HepG2 (cell line): Measurements from ENCODE around the gene MAN1A2. TPM values are rescaled to one million over a fixed set of nuclear protein-coding genes. Genes with fewer than 3 reads are reported as not detected.

ENCODE experiments used
- ATAC-seq: fragments of 200-7000 bp; cut with Tn5 transposase; 3 replicates; pipeline ENCODE4 v1.9.1; 2020; ENCODE audit warnings: mild to moderate bottlenecking, moderate library complexity
- BruUV-seq: library from RNA; stranded (reverse); fragments of 400-500 nt; replicated peaks from 2 replicates; lab custom pipeline; 2021; lab: Mats Ljungman, UMichigan
- CTCF ChIA-PET: fragments of 300-600 bp; formaldehyde crosslinking; extraction: SDS; loops from one replicate; lab custom pipeline; 2021; ENCODE audit warnings: low total read pairs, inconsistent platforms, low intra/inter-chr PET ratio; lab: Yijun Ruan, JAX
- POLR2A ChIA-PET: fragments of 350-600 bp; sonication (Branson Sonifier 250); formaldehyde crosslinking; loops from one replicate; lab custom pipeline; 2020; ENCODE audit warnings: antibody characterized with exemption, inconsistent platforms; lab: Yijun Ruan, JAX
- DNase-seq: peaks from one replicate; pipeline ENCODE4 v3.0.0-alpha.2; 2015; ENCODE audit warnings: low spot score
- FAIRE-seq: peaks from 3 replicates; lab custom pipeline; 2011; peaks lifted over from hg19 to GRCh38; lab: Jason Lieb, UNC
- H2AFZ ChIP-seq: one replicate; pipeline ENCODE4 v1.6.1; 2011; ENCODE audit warnings: low read length, inconsistent platforms
- H3K27ac ChIP-seq: fragments of 300-600 bp; 3 replicates; pipeline ENCODE4 v1.8.0; 2011; ENCODE audit warnings: mixed run types, mild to moderate bottlenecking, mixed read lengths, low read length, inconsistent platforms; ENCODE audit not compliant: insufficient read depth; ENCODE audit errors: extremely low read length
- H3K27me3 ChIP-seq, 2 experiments: fragments of 200-600 bp in 1 of 2; 2 replicates in 1 of 2; 3 replicates in 1 of 2; pipeline versions ENCODE4 v1.6.0 to v1.8.0; 2011; ENCODE audit warnings: low read length in 2 of 2, mild to moderate bottlenecking in 2 of 2, moderate library complexity in 2 of 2, inconsistent platforms in 1 of 2; ENCODE audit not compliant: insufficient read depth in 2 of 2, control insufficient read depth in 1 of 2
- H3K36me3 ChIP-seq, 2 experiments: fragments of 200-600 bp in 1 of 2; replicated peaks in 1 of 2; 2 replicates in 1 of 2; 3 replicates in 1 of 2; pipeline versions ENCODE4 v1.5.1 to v1.8.0; 2011; ENCODE audit warnings: low read length in 2 of 2, inconsistent platforms in 1 of 2; ENCODE audit not compliant: insufficient read depth in 2 of 2, control insufficient read depth in 1 of 2
- H3K4me1 ChIP-seq: 2 replicates; pipeline ENCODE4 v1.5.1; 2012; ENCODE audit warnings: low read length, inconsistent platforms; ENCODE audit not compliant: insufficient read depth
- H3K4me2 ChIP-seq: 2 replicates; pipeline ENCODE4 v1.6.0; 2011; ENCODE audit warnings: low read depth, low read length, inconsistent platforms
- H3K4me3 ChIP-seq, 3 experiments: fragments of 200-600 bp in 1 of 3; sonication (generic), shearing (Covaris generic) in 1 of 3; replicated peaks in 1 of 3; 2 replicates each; pipeline ENCODE4 v1.5.1; 2011 to 2016; ENCODE audit warnings: low read length in 3 of 3, inconsistent platforms in 2 of 3, low read depth in 2 of 3, mild to moderate bottlenecking in 2 of 3, control low read depth in 1 of 3, mixed read lengths in 1 of 3; ENCODE audit not compliant: insufficient read depth in 1 of 3
- H3K79me2 ChIP-seq: one replicate; pipeline ENCODE4 v1.6.1; 2011; ENCODE audit warnings: low read length, inconsistent platforms; ENCODE audit not compliant: insufficient read depth
- H3K9ac ChIP-seq: 2 replicates; pipeline ENCODE4 v1.6.0; 2011; ENCODE audit warnings: mild to moderate bottlenecking, low read depth, low read length, inconsistent platforms; ENCODE audit not compliant: insufficient read depth
- H3K9me3 ChIP-seq: 2 replicates; pipeline ENCODE4 v1.5.1; 2012; ENCODE audit warnings: mild to moderate bottlenecking, low read length
- H4K20me1 ChIP-seq: 2 replicates; pipeline ENCODE4 v1.6.0; 2011; ENCODE audit warnings: inconsistent platforms, mild to moderate bottlenecking, low read length, moderate library complexity; ENCODE audit not compliant: insufficient read depth
- ELF4 ChIP-seq: sonication (generic); formaldehyde crosslinking; IDR thresholded peaks from 2 replicates; pipeline ENCODE4 v1.5.0; 2020; ENCODE audit warnings: missing genetic modification reagents, mild to moderate bottlenecking, moderate library complexity, borderline replicate concordance
- GATAD1 ChIP-seq: IDR thresholded peaks from 2 replicates; pipeline ENCODE4 v1.6.1; 2016; ENCODE audit warnings: missing genetic modification reagents, missing compliant biosample characterization
- MBD4 ChIP-seq: IDR thresholded peaks from 2 replicates; pipeline ENCODE4 v1.6.1; 2012; ENCODE audit warnings: low read length, inconsistent platforms, borderline replicate concordance
- MYC ChIP-seq: sonication (generic); formaldehyde crosslinking; IDR thresholded peaks from 2 replicates; pipeline ENCODE4 v1.9.0; 2021; ENCODE audit warnings: missing genetic modification reagents, borderline replicate concordance
- RCOR2 ChIP-seq: IDR thresholded peaks from 2 replicates; pipeline ENCODE4 v1.6.1; 2016; ENCODE audit warnings: missing biosample characterization, missing genetic modification reagents
- XRCC5 ChIP-seq: fragments of 200-400 bp; formaldehyde crosslinking; optimal IDR thresholded peaks from 2 replicates; pipeline ENCODE3; 2017; ENCODE audit warnings: mild to moderate bottlenecking, low read length
- ZBTB38 ChIP-seq: sonication (generic); formaldehyde crosslinking; IDR thresholded peaks from 2 replicates; pipeline ENCODE4 v1.5.1; 2020; ENCODE audit warnings: mild to moderate bottlenecking, missing genetic modification reagents
- ZNF225 ChIP-seq: sonication (generic); formaldehyde crosslinking; IDR thresholded peaks from 2 replicates; pipeline ENCODE4 v1.4.0; 2020; ENCODE audit warnings: mild to moderate bottlenecking, missing genetic modification reagents
- ZNF550 ChIP-seq: sonication (generic); formaldehyde crosslinking; IDR thresholded peaks from 2 replicates; pipeline ENCODE4 v1.4.0; 2020; ENCODE audit warnings: mild to moderate bottlenecking, missing genetic modification reagents, borderline replicate concordance
- ZNF691 ChIP-seq: sonication (generic); formaldehyde crosslinking; IDR thresholded peaks from 2 replicates; pipeline ENCODE4 v1.4.0; 2020; ENCODE audit warnings: missing genetic modification reagents, low read depth, mild to moderate bottlenecking, borderline replicate concordance
- WGBS: methylation state at CpG from one replicate; pipeline ENCODE4 v1.1.6; 2017; ENCODE audit warnings: low lambda C conversion rate; 5-methylcytosine and 5-hydroxymethylcytosine counted together
- in situ Hi-C: cut with HindIII; loops from 2 replicates; pipeline ENCODE4 v1.10.0; 2017; ENCODE audit warnings: low pct_unique_long_range_greater_than_20kb; ENCODE audit not compliant: extremely low pct_ligation_motif_present
- intact Hi-C: fragments of 100-400 bp; cut with micrococcal nuclease; formaldehyde crosslinking; loops from one replicate; pipeline ENCODE4 v1.10.0; 2022; ENCODE audit not compliant: unreplicated experiment
- polyA plus RNA-seq, 8 experiments: library from polyadenylated mRNA; depleted of rRNA in 3 of 8; stranded (reverse) in 7 of 8; unstranded in 1 of 8; fragments of >200 nt; fragmentation: Illumina TruSeq in 4 of 8; extraction: Trizol in 4 of 8; gene quantifications; 2 replicates each; pipeline versions ENCODE4 v1.2.1 to v1.2.3, GENCODE V29; 2011 to 2016; ENCODE audit warnings: low read depth in 4 of 8, missing spikeins in 1 of 8, mixed read lengths in 1 of 8; ENCODE audit not compliant: insufficient read depth in 1 of 8
- total RNA-seq, 5 experiments: library from RNA; depleted of rRNA; stranded (reverse); fragments of >200 nt; fragmentation: Illumina TruSeq; extraction: Trizol; gene quantifications; 2 replicates each; pipeline ENCODE4 v1.2.3, GENCODE V29; 2016; ENCODE audit warnings: low read depth in 1 of 5

MAN1A2 gene
- total and polyA plus RNA-seq, 2 of the 13 experiments (the other 11 are each of a cell fraction or from before 2014, with no cell fraction given): 8.0 to 19.9 TPM

- ChIA-PET CTCF (no interaction called here), POLR2A (no interaction called here)
- DNase-seq: no peak
- intact Hi-C loops: no loop called here
- Histone ChIP-seq H3K27me3 (no peaks in the 10 kb centered on the region), H4K20me1 (no peaks in the 10 kb centered on the region), H2AFZ (no peak overlapping the region), H3K4me3 (no peak overlapping the region), H3K27ac (no peak overlapping the region), H3K4me2 (no peak overlapping the region), H3K36me3 (no peaks in the 10 kb centered on the region), H3K9me3 (no peaks in the 10 kb centered on the region), H3K4me1 (no peaks in the 10 kb centered on the region), H3K9ac (no peak overlapping the region)
- no peak for ATAC-seq
- WGBS: 71% methylated on average over 2 of the region's 2 CpGs
- BruUV-seq: no TSS peak
- no peak for FAIRE-seq
- no peak for TF ChIP-seq GATAD1 (CRISPR knock-in tag)
- no peak for TF ChIP-seq RCOR2 (CRISPR knock-in tag)
- no peak for TF ChIP-seq ZNF691 (CRISPR knock-in tag)
- TF ChIP-seq ZNF225 (CRISPR knock-in tag): no peak
- no peak for TF ChIP-seq XRCC5
- no peak for TF ChIP-seq ELF4 (CRISPR knock-in tag)
- TF ChIP-seq ZNF550 (CRISPR knock-in tag): no peak
- no peak for TF ChIP-seq ZBTB38 (CRISPR knock-in tag)
- no peak for TF ChIP-seq MBD4
- TF ChIP-seq MYC: no peak
- TF ChIP-seq, all 625 proteins: peak for 0
- in situ Hi-C loops: no loop called here
- no peaks in the 10 kb centered on the region for H3K79me2 ChIP-seq
Measured at GRCh38 chr1:117336088-117336817, 31.0 kb upstream of the MAN1A2 start.
